HepG2 (cell line): Measurements from ENCODE around the gene SLBP. TPM values are rescaled to one million over a fixed set of nuclear protein-coding genes. Genes with fewer than 3 reads are reported as not detected.

Experiments
- CSRNP1 ChIP-seq: sonication (generic); formaldehyde crosslinking; IDR thresholded peaks from 2 replicates; pipeline ENCODE4 v1.8.1; 2023; ENCODE audit warnings: mild to moderate bottlenecking, missing genetic modification reagents
- NCOA1 ChIP-seq: sonication (generic); formaldehyde crosslinking; IDR thresholded peaks from 2 replicates; pipeline ENCODE4 v1.9.0; 2021; ENCODE audit warnings: missing genetic modification reagents
- PRPF4 ChIP-seq: fragments of 200-400 bp; formaldehyde crosslinking; IDR thresholded peaks from 2 replicates; pipeline ENCODE4 v1.6.1; 2016; ENCODE audit warnings: low read length, low read depth; ENCODE audit not compliant: poor library complexity, severe bottlenecking
- UBTF ChIP-seq: sonication (generic); formaldehyde crosslinking; IDR thresholded peaks from 2 replicates; pipeline ENCODE4 v1.4.0; 2020; ENCODE audit warnings: mild to moderate bottlenecking, missing genetic modification reagents
- ZBTB26 ChIP-seq: IDR thresholded peaks from 2 replicates; pipeline ENCODE4 v1.6.1; 2016; ENCODE audit warnings: missing compliant biosample characterization, missing genetic modification reagents, borderline replicate concordance
- ZFY ChIP-seq: sonication (generic); formaldehyde crosslinking; IDR thresholded peaks from 2 replicates; pipeline ENCODE4 v1.4.0; 2020; ENCODE audit warnings: missing genetic modification reagents
- ZGPAT ChIP-seq: IDR thresholded peaks from 2 replicates; pipeline ENCODE4 v1.6.1; 2016; ENCODE audit warnings: mild to moderate bottlenecking
- ZNF382 ChIP-seq: sonication (generic); formaldehyde crosslinking; IDR thresholded peaks from 2 replicates; pipeline ENCODE4 v1.5.0; 2020; ENCODE audit warnings: missing genetic modification reagents, mild to moderate bottlenecking, borderline replicate concordance
- ZNF451 ChIP-seq: sonication (generic); formaldehyde crosslinking; IDR thresholded peaks from 2 replicates; pipeline ENCODE4 v1.5.0; 2020; ENCODE audit warnings: mild to moderate bottlenecking, missing genetic modification reagents
- ZNF484 ChIP-seq: sonication (generic); formaldehyde crosslinking; IDR thresholded peaks from 2 replicates; pipeline ENCODE4 v1.5.1; 2020; ENCODE audit warnings: mild to moderate bottlenecking, low read depth, missing genetic modification reagents, borderline replicate concordance
- ZNF549 ChIP-seq: sonication (generic); formaldehyde crosslinking; IDR thresholded peaks from 2 replicates; pipeline ENCODE4 v1.5.0; 2020; ENCODE audit warnings: missing genetic modification reagents
- polyA plus RNA-seq, 8 experiments: library from polyadenylated mRNA; depleted of rRNA in 3 of 8; stranded (reverse) in 7 of 8; unstranded in 1 of 8; fragments of >200 nt; fragmentation: Illumina TruSeq in 4 of 8; extraction: Trizol in 4 of 8; gene quantifications; 2 replicates each; pipeline versions ENCODE4 v1.2.1 to v1.2.3, GENCODE V29; 2011 to 2016; ENCODE audit warnings: low read depth in 4 of 8, missing spikeins in 1 of 8, mixed read lengths in 1 of 8; ENCODE audit not compliant: insufficient read depth in 1 of 8
- total RNA-seq, 5 experiments: library from RNA; depleted of rRNA; stranded (reverse); fragments of >200 nt; fragmentation: Illumina TruSeq; extraction: Trizol; gene quantifications; 2 replicates each; pipeline ENCODE4 v1.2.3, GENCODE V29; 2016; ENCODE audit warnings: low read depth in 1 of 5

SLBP gene
- total and polyA plus RNA-seq, 2 of the 13 experiments (the other 11 are each of a cell fraction or from before 2014, with no cell fraction given), result 43.9 to 104 TPM

GRCh38 chr4:1721666-1722550, 9.8 kb upstream of the SLBP start (continued):
- TF ChIP-seq PRPF4 (no peak), ZNF484 (CRISPR knock-in tag) (no peak), ZNF382 (CRISPR knock-in tag) (no peak), CSRNP1 (CRISPR knock-in tag) (no peak; the same call in 1 of the 2 replicates), ZGPAT (CRISPR knock-in tag) (no peak), UBTF (no peak), ZBTB26 (no peak), NCOA1 (CRISPR knock-in tag) (no peak), ZNF451 (CRISPR knock-in tag) (0 out of 2 replicates have a peak, but pooled peaks have one; percentile 36), ZNF549 (no peak), ZFY (CRISPR knock-in tag) (peak; percentile 13; the same call in 1 of the 2 replicates)
